SW480 (cell line): ENCODE measurements around the gene FNDC3B.

ENCODE experiments used
- DNase-seq: peaks from one replicate; pipeline ENCODE4 v3.0.0-alpha.2; 2016; ENCODE audit warnings: low spot score

FNDC3B gene

GRCh38 chr3:172263781-172264486 lies 224.6 kb downstream of the FNDC3B start:
- no peak for DNase-seq

DNA sequence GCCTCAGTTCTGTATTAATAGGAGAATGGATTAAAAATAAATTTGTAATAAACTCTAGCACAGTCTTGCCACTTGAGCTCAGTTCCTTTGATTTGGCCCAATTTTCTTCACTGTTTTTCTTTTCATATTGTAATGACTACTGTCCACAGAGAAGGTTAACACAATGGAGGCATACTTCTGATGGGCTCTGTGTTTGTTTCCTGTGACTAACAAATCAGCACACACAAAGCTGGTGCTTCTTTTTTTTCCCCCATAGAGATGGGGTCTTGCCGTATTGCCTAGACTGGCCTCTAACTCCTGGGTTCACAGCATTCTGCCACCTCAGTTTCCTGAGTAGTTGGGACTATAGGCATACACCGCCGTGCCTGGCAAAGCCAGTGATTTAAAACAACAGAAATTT lies 226.7 kb downstream of the FNDC3B start:
- DNase-seq: no peak

DNA sequence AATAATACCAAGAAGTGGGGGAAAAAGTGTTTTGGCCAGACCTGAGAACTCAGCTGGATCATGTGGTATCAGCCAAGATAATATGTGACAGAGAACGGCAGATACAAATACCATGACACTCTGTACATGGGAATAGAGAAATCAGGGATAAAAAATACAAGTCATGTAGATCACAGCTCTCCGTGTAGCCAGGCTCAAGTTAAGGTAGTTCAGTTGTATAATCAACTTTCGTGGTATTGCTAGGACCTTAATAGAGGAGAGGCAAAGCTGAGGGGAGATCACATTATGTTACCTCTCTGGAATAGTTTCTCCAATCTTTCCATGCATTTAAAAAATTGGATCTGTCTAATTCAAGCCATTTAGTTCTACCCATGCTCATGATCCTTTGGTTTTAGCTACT lies 229.0 kb downstream of the FNDC3B start:
- no peak for DNase-seq

- DNase-seq: no peak
These were observed 229.5 kb downstream of the FNDC3B start for GRCh38 chr3:172268868-172269267.

- DNase-seq: no peak
These were observed 231.3 kb downstream of the FNDC3B start for GRCh38 chr3:172270557-172271166.

- DNase-seq: no peak
These were observed 232.1 kb downstream of the FNDC3B start for GRCh38 chr3:172271386-172271976.

DNA sequence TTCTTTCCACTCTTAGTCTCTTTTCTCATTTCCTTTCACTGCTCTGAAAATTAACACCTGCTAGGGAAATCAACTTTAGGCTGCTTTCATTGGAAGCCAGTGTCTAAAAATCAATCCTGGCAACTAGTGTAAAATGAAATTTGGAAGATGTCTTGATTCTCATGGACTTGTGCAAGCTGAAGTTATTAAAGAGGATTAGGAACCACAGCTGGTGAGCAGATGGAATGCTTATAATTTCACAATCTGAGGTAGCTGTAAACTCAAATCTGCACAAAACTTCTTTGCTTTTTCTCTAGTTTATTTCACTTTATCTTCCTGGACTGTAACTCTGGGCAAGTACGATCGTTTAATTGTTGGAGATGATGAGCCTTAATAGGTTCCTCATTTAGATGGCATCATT lies 233.3 kb downstream of the FNDC3B start:
- DNase-seq: no peak

DNA sequence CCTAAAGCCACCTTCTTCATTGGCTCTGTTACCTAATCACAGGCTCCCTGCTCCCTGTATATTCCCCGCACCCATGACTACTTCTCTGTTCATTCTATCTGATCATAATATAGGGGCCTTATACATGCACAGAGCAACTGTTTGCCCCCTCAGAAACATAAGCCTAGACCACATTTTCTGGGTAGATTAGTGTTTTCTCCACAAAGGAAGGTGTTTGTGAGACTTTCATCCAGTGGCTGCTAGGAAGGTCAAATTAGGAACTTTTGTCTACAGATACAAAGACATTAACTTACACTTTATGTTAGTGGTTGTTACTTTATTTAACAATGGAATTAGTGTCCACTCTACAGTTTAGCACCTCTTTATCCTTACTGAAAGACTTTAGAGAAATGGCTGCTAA lies 234.0 kb downstream of the FNDC3B start:
- DNase-seq: no peak

GRCh38 chr3:172274906-172275305 lies 235.5 kb downstream of the FNDC3B start:
- DNase-seq: no peak

DNA sequence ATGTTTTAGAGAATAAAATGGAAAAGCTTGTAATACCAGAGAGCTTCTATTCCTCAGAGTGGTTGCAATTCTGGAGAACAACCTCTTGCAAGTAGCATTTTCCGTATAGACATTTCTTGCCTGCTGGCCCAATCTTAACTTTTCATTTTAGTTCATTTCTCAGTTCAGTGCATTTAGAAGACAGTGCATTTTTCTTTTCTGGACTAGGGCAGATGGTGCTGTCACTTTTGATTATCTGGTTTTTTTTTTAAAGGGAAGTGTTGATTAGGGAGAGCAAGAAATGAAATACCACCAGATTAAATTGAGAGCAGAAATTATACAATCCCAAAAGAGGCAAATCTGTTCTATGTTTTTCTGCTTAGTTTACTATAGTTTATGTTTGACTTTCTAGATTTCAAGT lies 236.2 kb downstream of the FNDC3B start:
- no peak for DNase-seq

- DNase-seq: no peak
These were observed 236.7 kb downstream of the FNDC3B start for GRCh38 chr3:172276103-172276502.

GRCh38 chr3:172277151-172277652 lies 237.8 kb downstream of the FNDC3B start:
- no peak for DNase-seq

DNA sequence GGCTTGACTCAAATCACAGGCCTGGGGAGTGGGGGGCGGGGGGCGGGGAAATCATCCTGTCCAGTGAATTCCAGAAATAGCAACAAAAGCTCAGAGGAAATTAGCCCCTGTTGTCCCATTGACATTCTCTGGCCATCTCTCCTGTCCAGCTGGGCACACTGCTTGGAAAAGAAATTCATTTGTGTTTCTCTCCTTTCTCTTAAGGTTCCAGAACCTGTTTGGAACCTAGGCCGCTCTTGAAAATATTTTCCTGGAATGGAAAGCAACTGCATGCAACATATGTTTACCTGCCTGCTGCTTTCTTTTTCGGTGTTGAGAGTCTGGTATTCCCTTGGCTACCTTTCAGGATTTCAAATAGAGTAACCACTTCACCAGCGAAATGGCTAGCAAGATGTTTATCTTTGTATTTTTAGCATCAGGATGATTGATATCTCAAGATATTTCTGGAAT lies 239.8 kb downstream of the FNDC3B start:
- DNase-seq: no peak

DNA sequence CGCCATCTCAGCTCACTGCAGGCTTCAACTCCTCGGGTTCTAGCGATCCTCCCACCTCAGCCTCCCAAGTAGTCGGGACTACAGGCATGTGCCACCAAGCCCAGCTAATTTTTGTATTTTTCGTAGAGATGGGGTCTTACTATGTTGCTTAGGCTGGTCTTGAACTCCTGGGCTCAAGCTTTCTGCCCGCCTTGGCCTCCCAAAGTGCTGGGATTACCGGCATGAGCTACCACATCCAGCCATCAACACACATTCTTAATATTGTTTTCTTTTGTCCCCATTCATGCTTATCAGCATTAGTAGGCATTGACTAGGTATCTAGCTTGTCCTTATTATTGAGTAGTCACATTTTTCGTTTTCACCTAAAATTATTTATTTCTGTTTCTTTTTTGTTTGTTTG lies 240.6 kb downstream of the FNDC3B start:
- DNase-seq: no peak

DNA sequence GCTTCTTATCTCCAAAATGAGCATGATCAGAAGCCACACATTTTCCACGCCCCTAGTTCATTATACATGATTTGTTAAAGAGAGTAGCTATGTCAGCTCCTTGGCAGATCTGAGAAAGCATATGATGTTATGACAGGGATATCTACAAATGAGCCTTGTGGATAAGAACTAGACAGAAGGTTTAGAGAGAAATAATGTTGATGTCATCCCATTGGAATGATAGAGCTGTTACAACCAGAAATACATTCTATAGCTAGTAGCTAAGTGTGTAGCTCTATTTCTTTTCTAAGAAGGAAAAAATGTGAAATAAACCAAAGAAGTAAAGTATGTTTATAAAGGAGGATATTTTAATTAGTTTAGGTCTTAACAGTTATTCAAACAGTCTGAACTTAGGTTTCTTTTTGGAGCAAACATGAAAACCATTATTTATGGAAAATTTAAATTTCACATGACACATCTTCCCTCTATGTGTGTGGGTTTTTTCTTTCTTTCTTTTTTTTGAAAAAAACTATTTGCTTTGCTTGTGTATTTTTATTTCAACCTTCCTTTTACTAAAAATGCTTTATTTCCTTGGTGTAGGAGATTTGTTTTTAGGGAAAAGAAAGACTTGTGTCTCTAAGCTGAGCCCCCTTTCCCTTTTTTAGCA lies 241.2 kb downstream of the FNDC3B start:
- DNase-seq: peak; percentile 13

DNA sequence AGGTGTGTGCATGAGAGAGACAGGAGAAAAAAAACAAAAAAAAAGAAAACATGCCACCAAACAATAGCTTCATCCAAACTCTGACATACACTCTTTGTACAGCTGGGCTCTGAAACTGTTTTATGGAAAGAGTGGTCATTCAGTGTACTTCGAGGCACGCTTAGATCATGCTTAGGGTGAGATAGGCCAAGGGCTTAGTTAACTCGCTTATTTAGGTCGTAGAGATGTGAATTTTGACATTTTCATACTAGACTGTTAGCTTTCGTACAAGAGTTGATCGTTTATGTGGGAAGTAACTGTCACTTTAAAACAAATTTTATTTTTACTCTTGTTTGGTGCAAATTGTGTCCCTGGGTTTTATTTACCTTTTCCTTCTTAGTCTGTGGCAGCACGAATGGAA lies 242.5 kb downstream of the FNDC3B start:
- DNase-seq: no peak

GRCh38 chr3:172282850-172283249 lies 243.5 kb downstream of the FNDC3B start:
- DNase-seq: no peak

DNA sequence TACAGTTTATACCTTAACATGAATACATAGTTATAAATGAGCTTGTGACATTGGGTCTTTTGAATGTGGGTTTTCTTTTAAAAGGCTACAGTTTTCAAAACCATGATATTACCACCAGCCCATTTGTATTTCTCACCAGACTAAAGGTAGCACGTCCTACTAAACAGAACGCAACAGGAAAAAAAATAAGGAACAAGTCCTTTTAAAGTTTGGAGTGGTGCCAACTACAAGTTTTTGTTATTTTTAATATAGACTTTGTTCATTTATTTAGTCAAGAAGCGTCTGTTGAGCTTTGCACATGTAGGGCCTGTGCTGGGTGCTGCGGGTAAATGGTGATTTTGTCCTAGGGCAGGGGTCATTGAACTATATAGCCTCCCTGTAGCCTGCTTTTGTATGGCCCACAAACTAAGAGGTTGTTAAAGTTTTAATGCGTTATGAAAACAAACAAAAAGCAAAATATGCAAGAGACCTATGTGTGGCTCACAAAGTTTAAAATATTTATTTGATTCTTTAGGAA lies 244.5 kb downstream of the FNDC3B start:
- no peak for DNase-seq

GRCh38 chr3:172285844-172286243 lies 246.5 kb downstream of the FNDC3B start:
- DNase-seq: no peak

- DNase-seq: no peak
These were observed 247.3 kb downstream of the FNDC3B start for GRCh38 chr3:172286548-172287148.

- no peak for DNase-seq
These were observed 248.6 kb downstream of the FNDC3B start for GRCh38 chr3:172287937-172288477.

DNA sequence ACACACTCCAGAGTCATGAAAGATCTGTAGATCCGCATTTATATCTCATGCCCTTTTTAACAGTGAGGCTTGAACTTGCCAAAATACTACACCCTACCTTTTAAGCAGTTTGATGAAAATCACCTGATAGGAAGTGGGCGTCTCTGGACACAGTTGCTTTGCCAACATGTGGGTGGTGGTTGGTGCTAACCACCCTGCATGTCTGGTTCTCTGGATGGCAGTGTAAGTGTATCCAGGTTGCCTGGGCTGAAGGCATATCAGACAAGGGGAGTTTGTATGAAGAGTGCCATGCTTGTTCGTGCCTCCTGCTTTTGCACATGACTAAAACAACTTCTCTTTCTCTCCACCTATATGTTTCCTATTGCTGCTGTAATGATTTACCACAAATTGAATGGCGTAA lies 249.3 kb downstream of the FNDC3B start:
- DNase-seq: no peak
